A549 (cell line): Measurements from ENCODE around the gene TPP2. TPM values are rescaled to one million over a fixed set of nuclear protein-coding genes. Genes with fewer than 3 reads are reported as not detected.

Source experiments
- ATAC-seq, 2 experiments: fragments of 200-7000 bp in 1 of 2; fragments of >200 bp in 1 of 2; cut with Nextera tagmentation in 1 of 2; cut with Tn5 transposase in 1 of 2; 3 replicates each; pipeline versions ENCODE4 v1.8.0 to v1.9.1; 2018 to 2020; ENCODE audit warnings: mild to moderate bottlenecking in 1 of 2, moderate library complexity in 1 of 2
- CTCF ChIA-PET: fragments of 300-600 bp; sonication (Branson Sonifier 250); formaldehyde crosslinking; extraction: SDS; loops from one replicate; lab custom pipeline; 2021; ENCODE audit warnings: antibody characterized with exemption, inconsistent platforms; lab: Yijun Ruan, JAX
- POLR2A ChIA-PET: fragments of 350-600 bp; formaldehyde crosslinking; extraction: SDS; loops from one replicate; lab custom pipeline; 2021; ENCODE audit warnings: antibody characterized with exemption, inconsistent platforms; lab: Yijun Ruan, JAX
- DNase-seq, 2 experiments: peaks; one replicate each; pipeline versions ENCODE4 v3.0.0 to v3.0.0-alpha.2; 2011 to 2016; ENCODE audit warnings: low read depth in 1 of 2, low spot score in 1 of 2
- FAIRE-seq: peaks from 2 replicates; lab custom pipeline; 2011; peaks lifted over from hg19 to GRCh38; lab: Jason Lieb, UNC
- H3K27ac ChIP-seq, 2 experiments: fragments of >200 bp; sonication (Bioruptor Twin); formaldehyde crosslinking; 3 replicates each; pipeline ENCODE4 v1.5.1; 2016 to 2017
- H3K4me1 ChIP-seq: fragments of >200 bp; sonication (Bioruptor Twin); formaldehyde crosslinking; 3 replicates; pipeline ENCODE4 v1.6.1; 2016
- H3K4me2 ChIP-seq: fragments of >200 bp; sonication (Bioruptor Twin); formaldehyde crosslinking; 3 replicates; pipeline ENCODE4 v1.6.1; 2016
- H3K4me3 ChIP-seq: fragments of >200 bp; sonication (Bioruptor Twin); formaldehyde crosslinking; 3 replicates; pipeline ENCODE4 v1.5.1; 2016
- H3K9me3 ChIP-seq: fragments of >200 bp; sonication (Bioruptor Twin); formaldehyde crosslinking; 3 replicates; pipeline ENCODE4 v1.6.1; 2016
- BCL3 ChIP-seq: fragments of >200 bp; sonication (Bioruptor Twin); formaldehyde crosslinking; IDR thresholded peaks from 3 replicates; pipeline ENCODE4 v1.6.1; 2016
- BHLHE40 ChIP-seq: IDR thresholded peaks from 2 replicates; pipeline ENCODE4 v1.6.1; 2012; ENCODE audit warnings: low read depth, low read length, inconsistent platforms
- CBX2 ChIP-seq: fragments of 200-600 bp; sonication (generic); IDR thresholded peaks from 2 replicates; pipeline ENCODE4 v1.6.1; 2016; ENCODE audit warnings: low read depth, mild to moderate bottlenecking, borderline replicate concordance
- CEBPB ChIP-seq, 2 experiments: fragments of >200 bp in 1 of 2; sonication (Bioruptor Twin) in 1 of 2; formaldehyde crosslinking in 1 of 2; IDR thresholded peaks; 2 replicates each; pipeline ENCODE4 v1.6.1; 2012 to 2016
- EHMT2 ChIP-seq: fragments of 200-600 bp; sonication (generic); IDR thresholded peaks from 2 replicates; pipeline ENCODE4 v1.6.1; 2016; ENCODE audit warnings: antibody characterized with exemption, low read depth, mild to moderate bottlenecking, moderate library complexity
- FOSB ChIP-seq: fragments of 250-450 bp; sonication (Bioruptor Pico); IDR thresholded peaks from 2 replicates; pipeline ENCODE4 v1.5.0; 2020; ENCODE audit warnings: mild to moderate bottlenecking, moderate library complexity
- FOXS1 ChIP-seq: fragments of 250-450 bp; sonication (Bioruptor Pico); IDR thresholded peaks from 2 replicates; pipeline ENCODE4 v1.5.0; 2020; ENCODE audit warnings: mild to moderate bottlenecking, moderate library complexity
- HOXB5 ChIP-seq: fragments of 250-450 bp; sonication (Bioruptor Pico); IDR thresholded peaks from 2 replicates; pipeline ENCODE4 v1.5.0; 2020; ENCODE audit warnings: mild to moderate bottlenecking, moderate library complexity
- JUN ChIP-seq, 2 experiments: fragments of >200 bp; sonication (Bioruptor Twin); formaldehyde crosslinking; IDR thresholded peaks; 2 replicates in 1 of 2; 3 replicates in 1 of 2; pipeline ENCODE4 v1.6.1; 2016 to 2017
- NFE2L2 ChIP-seq: fragments of 150-350 bp; conservative IDR thresholded peaks from 2 replicates; pipeline ENCODE4 v1.6.1; 2014; ENCODE audit warnings: low read length
- PHF8 ChIP-seq: fragments of 200-600 bp; sonication (generic); IDR thresholded peaks from 2 replicates; pipeline ENCODE4 v1.6.1; 2016; ENCODE audit warnings: low read depth, mild to moderate bottlenecking, antibody characterized with exemption, moderate library complexity, borderline replicate concordance
- RAD21 ChIP-seq, 2 experiments: fragments of >200 bp in 1 of 2; sonication (Bioruptor Twin) in 1 of 2; formaldehyde crosslinking in 1 of 2; IDR thresholded peaks in 1 of 2; conservative IDR thresholded peaks in 1 of 2; 2 replicates in 1 of 2; 3 replicates in 1 of 2; pipeline ENCODE4 v1.6.1; 2012 to 2018; ENCODE audit warnings: inconsistent platforms in 1 of 2
- RARB ChIP-seq: fragments of 250-450 bp; sonication (Bioruptor Pico); IDR thresholded peaks from 2 replicates; pipeline ENCODE4 v1.8.0; 2021; ENCODE audit warnings: mild to moderate bottlenecking, moderate library complexity
- RCOR1 ChIP-seq: fragments of 150-350 bp; IDR thresholded peaks from 2 replicates; pipeline ENCODE4 v1.6.1; 2014; ENCODE audit warnings: antibody characterized with exemption, low read length, low read depth
- RFX5 ChIP-seq: fragments of 450-650 bp; IDR thresholded peaks from 2 replicates; pipeline ENCODE4 v1.7.1; 2014; ENCODE audit warnings: antibody characterized with exemption, mild to moderate bottlenecking, moderate library complexity
- SMC3 ChIP-seq: fragments of >200 bp; sonication (Bioruptor Twin); formaldehyde crosslinking; IDR thresholded peaks from 3 replicates; pipeline ENCODE4 v1.6.1; 2018; ENCODE audit warnings: inconsistent platforms
- USF2 ChIP-seq: fragments of 450-650 bp; IDR thresholded peaks from 2 replicates; pipeline ENCODE4 v1.6.1; 2014; ENCODE audit warnings: antibody characterized with exemption
- ZC3H11A ChIP-seq: fragments of 450-650 bp; IDR thresholded peaks from 2 replicates; pipeline ENCODE4 v1.6.1; 2014; ENCODE audit warnings: antibody characterized with exemption, mild to moderate bottlenecking
- WGBS: methylation state at CpG from one replicate; pipeline ENCODE4 v1.1.6; 2017; ENCODE audit errors: missing lambda C conversion rate; 5-methylcytosine and 5-hydroxymethylcytosine counted together
- polyA plus RNA-seq, 4 experiments: library from polyadenylated mRNA; depleted of rRNA in 3 of 4; stranded (reverse); fragments of >200 nt; fragmentation: RNase III in 1 of 4; extraction: RNeasy Plus Mini Kit Qiagen cat#74134 plus additional on column Dnase treatment in 1 of 4; gene quantifications; 2 replicates in 3 of 4; 3 replicates in 1 of 4; pipeline ENCODE4 v1.2.3, GENCODE V29; 2011 to 2017
- TF ChIP-seq, protein P1 (sequence below): fragments of 250-450 bp; sonication (Bioruptor Pico); IDR thresholded peaks from 2 replicates; pipeline ENCODE4 v1.5.0; 2021; ENCODE audit warnings: mild to moderate bottlenecking, moderate library complexity, borderline replicate concordance
- TF ChIP-seq, protein P2 (sequence below): fragments of 200-600 bp; sonication (generic); IDR thresholded peaks from 2 replicates; pipeline ENCODE4 v1.6.1; 2016; ENCODE audit warnings: antibody characterized with exemption, mild to moderate bottlenecking, moderate library complexity
- TF ChIP-seq, protein P3 (sequence below): fragments of >200 bp; sonication (Bioruptor Twin); formaldehyde crosslinking; IDR thresholded peaks from 3 replicates; pipeline ENCODE4 v1.5.1; 2016

The TPP2 gene
- polyA plus RNA-seq, 2 of the 4 experiments (the other 2 are of a cell fraction), result 18.6 to 28.4 TPM

- WGBS, result 7% methylated on average over 6 of the region's 6 CpGs
- peak overlapping the region; percentile 55 for H3K4me2 ChIP-seq
- no peaks in the 10 kb centered on the region for H3K4me1 ChIP-seq
- no peak overlapping the region for H3K4me3 ChIP-seq
- FAIRE-seq, result no peak
- ATAC-seq, result peak; percentile 83 to 87; a peak in 4 of 6 replicates
- POLR2A ChIA-PET, result no interaction called here
- CTCF ChIA-PET, result interaction anchor here (1.0 to 2.8 kb wide), 18 partner anchors 10 to 1412 kb away, joined by 3 to 15 read pairs (median 4); no protein-coding TSS in a partner anchor
- no peaks in the 10 kb centered on the region for H3K9me3 ChIP-seq
- H3K27ac ChIP-seq, result no peak overlapping the region
- DNase-seq, result peak; percentile 15 to 30
- TF ChIP-seq RCOR1, result no peak
- TF ChIP-seq FOXS1, result no peak
- peak; percentile 33; the same call in 1 of the 3 replicates for TF ChIP-seq SMC3
- TF ChIP-seq ZC3H11A, result no peak
- TF ChIP-seq PHF8, result no peak
- no peak for TF ChIP-seq FOSB
- TF ChIP-seq, protein P1, sequence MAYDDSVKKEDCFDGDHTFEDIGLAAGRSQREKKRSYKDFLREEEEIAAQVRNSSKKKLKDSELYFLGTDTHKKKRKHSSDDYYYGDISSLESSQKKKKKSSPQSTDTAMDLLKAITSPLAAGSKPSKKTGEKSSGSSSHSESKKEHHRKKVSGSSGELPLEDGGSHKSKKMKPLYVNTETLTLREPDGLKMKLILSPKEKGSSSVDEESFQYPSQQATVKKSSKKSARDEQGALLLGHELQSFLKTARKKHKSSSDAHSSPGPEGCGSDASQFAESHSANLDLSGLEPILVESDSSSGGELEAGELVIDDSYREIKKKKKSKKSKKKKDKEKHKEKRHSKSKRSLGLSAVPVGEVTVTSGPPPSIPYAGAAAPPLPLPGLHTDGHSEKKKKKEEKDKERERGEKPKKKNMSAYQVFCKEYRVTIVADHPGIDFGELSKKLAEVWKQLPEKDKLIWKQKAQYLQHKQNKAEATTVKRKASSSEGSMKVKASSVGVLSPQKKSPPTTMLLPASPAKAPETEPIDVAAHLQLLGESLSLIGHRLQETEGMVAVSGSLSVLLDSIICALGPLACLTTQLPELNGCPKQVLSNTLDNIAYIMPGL (CRISPR knock-in tag), result no peak
- peak; percentile 61 to 64 for TF ChIP-seq RAD21 (conservative IDR thresholded peaks at IDR 0.05 in 1 of 2, IDR thresholded peaks at IDR 0.05 in 1 of 2)
- TF ChIP-seq CBX2, result no peak
- TF ChIP-seq JUN (IDR thresholded peaks at IDR 0.05), result no peak
- no peak for TF ChIP-seq BHLHE40
- no peak for TF ChIP-seq HOXB5 (CRISPR knock-in tag)
- TF ChIP-seq, protein P2, sequence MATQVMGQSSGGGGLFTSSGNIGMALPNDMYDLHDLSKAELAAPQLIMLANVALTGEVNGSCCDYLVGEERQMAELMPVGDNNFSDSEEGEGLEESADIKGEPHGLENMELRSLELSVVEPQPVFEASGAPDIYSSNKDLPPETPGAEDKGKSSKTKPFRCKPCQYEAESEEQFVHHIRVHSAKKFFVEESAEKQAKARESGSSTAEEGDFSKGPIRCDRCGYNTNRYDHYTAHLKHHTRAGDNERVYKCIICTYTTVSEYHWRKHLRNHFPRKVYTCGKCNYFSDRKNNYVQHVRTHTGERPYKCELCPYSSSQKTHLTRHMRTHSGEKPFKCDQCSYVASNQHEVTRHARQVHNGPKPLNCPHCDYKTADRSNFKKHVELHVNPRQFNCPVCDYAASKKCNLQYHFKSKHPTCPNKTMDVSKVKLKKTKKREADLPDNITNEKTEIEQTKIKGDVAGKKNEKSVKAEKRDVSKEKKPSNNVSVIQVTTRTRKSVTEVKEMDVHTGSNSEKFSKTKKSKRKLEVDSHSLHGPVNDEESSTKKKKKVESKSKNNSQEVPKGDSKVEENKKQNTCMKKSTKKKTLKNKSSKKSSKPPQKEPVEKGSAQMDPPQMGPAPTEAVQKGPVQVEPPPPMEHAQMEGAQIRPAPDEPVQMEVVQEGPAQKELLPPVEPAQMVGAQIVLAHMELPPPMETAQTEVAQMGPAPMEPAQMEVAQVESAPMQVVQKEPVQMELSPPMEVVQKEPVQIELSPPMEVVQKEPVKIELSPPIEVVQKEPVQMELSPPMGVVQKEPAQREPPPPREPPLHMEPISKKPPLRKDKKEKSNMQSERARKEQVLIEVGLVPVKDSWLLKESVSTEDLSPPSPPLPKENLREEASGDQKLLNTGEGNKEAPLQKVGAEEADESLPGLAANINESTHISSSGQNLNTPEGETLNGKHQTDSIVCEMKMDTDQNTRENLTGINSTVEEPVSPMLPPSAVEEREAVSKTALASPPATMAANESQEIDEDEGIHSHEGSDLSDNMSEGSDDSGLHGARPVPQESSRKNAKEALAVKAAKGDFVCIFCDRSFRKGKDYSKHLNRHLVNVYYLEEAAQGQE, result no peak
- TF ChIP-seq, protein P3, sequence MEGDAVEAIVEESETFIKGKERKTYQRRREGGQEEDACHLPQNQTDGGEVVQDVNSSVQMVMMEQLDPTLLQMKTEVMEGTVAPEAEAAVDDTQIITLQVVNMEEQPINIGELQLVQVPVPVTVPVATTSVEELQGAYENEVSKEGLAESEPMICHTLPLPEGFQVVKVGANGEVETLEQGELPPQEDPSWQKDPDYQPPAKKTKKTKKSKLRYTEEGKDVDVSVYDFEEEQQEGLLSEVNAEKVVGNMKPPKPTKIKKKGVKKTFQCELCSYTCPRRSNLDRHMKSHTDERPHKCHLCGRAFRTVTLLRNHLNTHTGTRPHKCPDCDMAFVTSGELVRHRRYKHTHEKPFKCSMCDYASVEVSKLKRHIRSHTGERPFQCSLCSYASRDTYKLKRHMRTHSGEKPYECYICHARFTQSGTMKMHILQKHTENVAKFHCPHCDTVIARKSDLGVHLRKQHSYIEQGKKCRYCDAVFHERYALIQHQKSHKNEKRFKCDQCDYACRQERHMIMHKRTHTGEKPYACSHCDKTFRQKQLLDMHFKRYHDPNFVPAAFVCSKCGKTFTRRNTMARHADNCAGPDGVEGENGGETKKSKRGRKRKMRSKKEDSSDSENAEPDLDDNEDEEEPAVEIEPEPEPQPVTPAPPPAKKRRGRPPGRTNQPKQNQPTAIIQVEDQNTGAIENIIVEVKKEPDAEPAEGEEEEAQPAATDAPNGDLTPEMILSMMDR, result peak; percentile 60
- TF ChIP-seq CEBPB (IDR thresholded peaks at IDR 0.05), result no peak
- no peak for TF ChIP-seq RFX5
- no peak for TF ChIP-seq BCL3
- TF ChIP-seq NFE2L2, result no peak
- TF ChIP-seq EHMT2, result no peak
- TF ChIP-seq USF2, result no peak
- TF ChIP-seq RARB (CRISPR knock-in tag), result no peak
These were observed 40.8 kb upstream of the TPP2 start for GRCh38 chr13:102555914-102556553.
